Colonic mucosa (tissue), 4 donors: ENCODE results near the gene GINS2. TPM values are rescaled to one million over a fixed set of nuclear protein-coding genes. Genes with fewer than 3 reads are reported as not detected.

ENCODE experiments used
- DNase-seq: peaks from one replicate; pipeline ENCODE4 v3.0.0-alpha.2; 2020
- H3K27ac ChIP-seq: fragments of 200-600 bp; one replicate; pipeline ENCODE4 v1.8.0; 2021
- H3K27me3 ChIP-seq: fragments of 200-600 bp; one replicate; pipeline ENCODE4 v1.8.0; 2021
- H3K36me3 ChIP-seq: fragments of 200-600 bp; one replicate; pipeline ENCODE4 v1.8.0; 2021
- H3K4me1 ChIP-seq: fragments of 200-600 bp; one replicate; pipeline ENCODE4 v1.8.0; 2021; ENCODE audit warnings: mild to moderate bottlenecking
- H3K4me3 ChIP-seq: fragments of 200-600 bp; one replicate; pipeline ENCODE4 v1.8.0; 2021
- H3K9ac ChIP-seq, 2 donors: one replicate each; pipeline ENCODE4 v1.7.0; 2013; ENCODE audit warnings: control low read depth in 2 of 2, low read depth in 2 of 2, low read length in 2 of 2
- H3K9me3 ChIP-seq: fragments of 200-600 bp; one replicate; pipeline ENCODE4 v1.8.0; 2021
- CTCF ChIP-seq: fragments of 200-600 bp; IDR thresholded peaks from one replicate; pipeline ENCODE4 v1.8.0; 2022; ENCODE audit warnings: antibody characterized with exemption, mild to moderate bottlenecking
- intact Hi-C: fragments of 100-400 bp; cut with DNase I; formaldehyde crosslinking; loops from one replicate; pipeline ENCODE4 v1.14.1; 2022
- total RNA-seq, 2 donors: library from RNA; stranded (reverse); fragmentation: NEBNext Ultra II Directional in 1 of 2; extraction: Animal tissue kit (Norgen Biotek cat#: 25700) in 1 of 2; gene quantifications; one replicate each; pipeline ENCODE4 v1.2.1, GENCODE V29; 2021
- donor health status: healthy.
- donor health status: DM: no; HTN: no; CAD: no.
- donor health status: DM: no; HTN: no; CAD: no.

The GINS2 gene
- total RNA-seq, 2 donors from 2014 or later = 6.1 to 39.9 TPM

GRCh38 chr16:85687651-85688471, 893 bp downstream of the GINS2 start:
- Histone ChIP-seq H3K4me3 (peak overlapping the region; percentile 65), H3K4me1 (no peaks in the 10 kb centered on the region), H3K9me3 (no peaks in the 10 kb centered on the region), H3K27me3 (no peaks in the 10 kb centered on the region), H3K27ac (no peak overlapping the region), H3K36me3 (no peaks in the 10 kb centered on the region), H3K9ac (peak overlapping the region; percentile 26 to 38)
- no peak for TF ChIP-seq CTCF
- intact Hi-C loops = no loop called here
- peak; percentile 53 for DNase-seq

GRCh38 chr16:85686912-85687591, 1.7 kb downstream of the GINS2 start:
- intact Hi-C loops = no loop called here
- Histone ChIP-seq H3K9ac (no peak overlapping the region), H3K9me3 (no peaks in the 10 kb centered on the region), H3K27ac (no peak overlapping the region), H3K4me3 (no peak overlapping the region), H3K27me3 (no peaks in the 10 kb centered on the region), H3K4me1 (no peaks in the 10 kb centered on the region), H3K36me3 (no peaks in the 10 kb centered on the region)
- DNase-seq = peak; percentile 51
- TF ChIP-seq CTCF = no peak

GRCh38 chr16:85685251-85685650, 3.5 kb downstream of the GINS2 start:
- intact Hi-C loops = no loop called here
- DNase-seq = no peak
- Histone ChIP-seq H3K27ac (no peak overlapping the region), H3K4me3 (no peak overlapping the region), H3K27me3 (no peaks in the 10 kb centered on the region), H3K9ac (no peak overlapping the region), H3K9me3 (no peaks in the 10 kb centered on the region), H3K4me1 (peaks cover 6% of the 10 kb centered on the region), H3K36me3 (no peaks in the 10 kb centered on the region)
- no peak for TF ChIP-seq CTCF

- no peak overlapping the region for H3K9ac ChIP-seq
- H3K4me1 ChIP-seq = peaks cover 6% of the 10 kb centered on the region
- no peaks in the 10 kb centered on the region for H3K27me3 ChIP-seq
- H3K36me3 ChIP-seq = no peaks in the 10 kb centered on the region
- TF ChIP-seq CTCF = no peak
- DNase-seq = no peak
- no peak overlapping the region for H3K4me3 ChIP-seq
- H3K9me3 ChIP-seq = no peaks in the 10 kb centered on the region
- H3K27ac ChIP-seq = no peak overlapping the region
- intact Hi-C loops = no loop called here
Observed at GRCh38 chr16:85683363-85683762, 5.4 kb downstream of the GINS2 start.

DNA sequence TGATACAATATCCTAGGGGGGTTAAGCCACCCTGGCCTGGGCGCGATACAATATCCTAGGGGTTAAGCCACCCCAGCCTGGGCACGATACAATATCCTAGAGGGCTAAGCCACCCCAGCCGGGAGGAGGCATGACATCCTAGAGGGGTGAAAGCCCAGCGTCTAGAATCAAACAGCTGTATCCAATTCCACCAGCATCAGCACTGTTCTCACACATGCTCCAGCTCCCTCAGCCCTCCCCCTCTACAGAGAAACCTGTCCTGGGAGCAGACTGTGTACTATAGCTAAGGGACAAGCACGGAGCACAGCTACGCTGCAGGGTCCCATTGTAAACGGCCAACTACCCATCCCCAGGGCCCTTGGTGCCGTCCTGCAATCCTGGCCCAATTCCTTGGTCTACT, 6.2 kb downstream of the GINS2 start:
- TF ChIP-seq CTCF = no peak
- H3K9me3 ChIP-seq = no peaks in the 10 kb centered on the region
- H3K9ac ChIP-seq = no peak overlapping the region
- no peak overlapping the region for H3K4me3 ChIP-seq
- no peaks in the 10 kb centered on the region for H3K36me3 ChIP-seq
- no peaks in the 10 kb centered on the region for H3K27me3 ChIP-seq
- H3K27ac ChIP-seq = no peak overlapping the region
- H3K4me1 ChIP-seq = peaks cover 6% of the 10 kb centered on the region
- intact Hi-C loops = no loop called here
- DNase-seq = no peak
